Stomach (tissue), 9 donors: ENCODE data around the gene B4GALT3. TPM values are rescaled to one million over a fixed set of nuclear protein-coding genes. Genes with fewer than 3 reads are reported as not detected.
A peak's percentile ranks its signal among the peaks of the same experiment; 100 is the strongest.
"Not testable (repeated sequence)": the region's sequence is repeated elsewhere in the genome, so short reads cannot be mapped to it uniquely, and the experiment has no call there.

ENCODE experiments used
- DNase-seq, 2 donors: peaks; one replicate each; pipeline versions ENCODE4 v3.0.0 to v3.0.0-alpha.2; 2013 to 2019
- H3K27ac ChIP-seq, 5 donors: fragments of 200-600 bp in 4 of 5; sonication (generic) in 4 of 5; one replicate each; pipeline ENCODE4 v1.5.1; 2013 to 2019; ENCODE audit warnings: mild to moderate bottlenecking in 1 of 5, moderate library complexity in 1 of 5
- H3K27me3 ChIP-seq, 3 donors: fragments of 200-600 bp; sonication (generic); one replicate each; pipeline ENCODE4 v1.5.1; 2017 to 2019; ENCODE audit warnings: mixed run types in 1 of 3
- H3K36me3 ChIP-seq, 4 donors: fragments of 200-600 bp; sonication (generic); 1 replicate in 3 of 4; 2 replicates in 1 of 4; pipeline ENCODE4 v1.5.1; 2016 to 2019
- H3K4me1 ChIP-seq, 4 donors: fragments of 200-600 bp; sonication (generic); one replicate each; pipeline ENCODE4 v1.5.1; 2016 to 2019
- H3K4me3 ChIP-seq, 4 donors: fragments of 200-600 bp; sonication (generic) in 3 of 4; one replicate each; pipeline ENCODE4 v1.5.1; 2016 to 2019; ENCODE audit warnings: mild to moderate bottlenecking in 1 of 4
- H3K9me3 ChIP-seq, 4 donors: fragments of 200-600 bp; sonication (generic); one replicate each; pipeline ENCODE4 v1.5.1; 2016 to 2019
- CTCF ChIP-seq, 7 experiments: fragments of 450-650 bp in 4 of 7; fragments of 200-600 bp in 3 of 7; sonication (generic) in 3 of 7; IDR thresholded peaks; one replicate each; pipeline ENCODE4 v1.5.1; 2016 to 2019; ENCODE audit warnings: antibody characterized with exemption in 7 of 7, control low read depth in 2 of 7, mild to moderate bottlenecking in 1 of 7
- EP300 ChIP-seq: sonication (generic); formaldehyde crosslinking; IDR thresholded peaks from one replicate; pipeline ENCODE4 v1.6.1; 2017; ENCODE audit warnings: antibody characterized with exemption
- POLR2A ChIP-seq, 4 donors: fragments of 450-650 bp; IDR thresholded peaks; one replicate each; pipeline ENCODE4 v1.6.1; 2016; ENCODE audit warnings: antibody characterized with exemption in 4 of 4, control low read depth in 2 of 4, mild to moderate bottlenecking in 1 of 4, moderate library complexity in 1 of 4
- POLR2AphosphoS5 ChIP-seq, 3 donors: sonication (generic); formaldehyde crosslinking; IDR thresholded peaks; one replicate each; pipeline ENCODE4 v1.6.1; 2016; ENCODE audit warnings: antibody characterized with exemption in 3 of 3
- WGBS, 5 donors: extraction: QIAGEN DNeasy Blood & Tissue Kit in 3 of 5; methylation state at CpG; one replicate each; pipeline versions ENCODE4 v1.1.5 to v1.1.7; 2013 to 2018; 5-methylcytosine and 5-hydroxymethylcytosine counted together
- intact Hi-C: fragments of 100-400 bp; cut with DNase I; formaldehyde crosslinking; loops from one replicate; pipeline ENCODE4 v1.15.1; 2023; ENCODE audit warnings: low total_unique reads
- polyA plus RNA-seq, 3 donors: library from polyadenylated mRNA; stranded (reverse); fragments of 200-250 nt; gene quantifications; one replicate each; pipeline ENCODE4 v1.2.3, GENCODE V29; 2013
- total RNA-seq, 5 donors: library from RNA; depleted of rRNA; stranded (reverse); fragments of >200 nt; gene quantifications; one replicate each; pipeline versions ENCODE4 v1.1.0 to v1.2.3, GENCODE V29; 2014 to 2016
- donor health status: healthy with polysubstance abuse.
- donor health status: Bipolar disorder and iron deficiency.
- donor health status: healthy.

Gene B4GALT3
- total and polyA plus RNA-seq, 8 donors: 12.2 to 25.8 (median 17.5) TPM

GRCh38 chr1:161225534-161226319 lies 48.4 kb upstream of the B4GALT3 start, which contains the start of gene TOMM40L:
TOMM40L (plus strand) TSS chr1:161226060; CDS start chr1:161226490, 430 bp downstream.
- intact Hi-C loops: loop anchor here (5.0 kb wide), 1 partner anchor 157 kb away; no protein-coding TSS in a partner anchor
- WGBS, 5 donors: 8 to 10% (median 8%) methylated on average over 16 of the region's 16 CpGs
- H3K9me3 ChIP-seq: no peaks in the 10 kb centered on the region
- H3K4me3 ChIP-seq: peak within 1 kb of the TSS; percentile 65 to 83 (median 78)
- peaks cover 20 to 33% (median 27%) of the 10 kb centered on the region in 4 donors for H3K36me3 ChIP-seq
- H3K27ac ChIP-seq: peak within 1 kb of the TSS; percentile 52 to 84 (median 79)
- TF ChIP-seq CTCF (IDR thresholded peaks at IDR 0.05) (peak in 4 of 7 experiments; percentile 18 to 49 (median 35)), EP300 (no peak), POLR2A (IDR thresholded peaks at IDR 0.05) (no peak), POLR2AphosphoS5 (IDR thresholded peaks at IDR 0.05) (peak in 1 of 3 donors; percentile 79)
- H3K27me3 ChIP-seq: no peaks in the 10 kb centered on the region
- peak; percentile 84 to 98 for DNase-seq
- H3K4me1 ChIP-seq: peaks cover 16 to 42% (median 29%) of the 10 kb centered on the region in 4 donors

DNA sequence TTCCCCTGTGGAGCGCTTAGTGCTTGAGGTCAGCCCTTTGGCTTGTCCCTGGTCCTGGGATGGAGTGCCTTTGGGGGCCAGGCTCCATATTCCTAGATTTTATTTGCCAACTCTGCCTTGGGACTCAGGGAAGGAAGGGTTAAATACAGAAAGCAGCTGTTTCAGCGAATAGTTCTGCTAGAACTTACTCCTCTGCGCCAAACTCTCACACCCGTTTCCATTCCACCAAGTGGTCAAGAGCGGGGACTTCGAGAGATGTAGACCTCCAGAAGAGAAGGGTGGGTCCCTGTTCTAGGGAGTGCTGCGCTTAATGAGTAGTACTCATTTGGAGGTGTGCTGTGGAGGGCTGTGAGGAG lies 47.8 kb upstream of the B4GALT3 start:
- intact Hi-C loops: loop anchor here (5.0 kb wide), 1 partner anchor 157 kb away; no protein-coding TSS in a partner anchor
- Histone ChIP-seq H3K27ac (peak overlapping the region in 4 of 5 donors; percentile 54 to 79 (median 74)), H3K36me3 (peaks cover 20 to 27% (median 22%) of the 10 kb centered on the region in 4 donors), H3K27me3 (no peaks in the 10 kb centered on the region), H3K9me3 (no peaks in the 10 kb centered on the region), H3K4me3 (no peak overlapping the region), H3K4me1 (peaks cover 16 to 42% (median 29%) of the 10 kb centered on the region in 4 donors)
- no peak for TF ChIP-seq EP300
- TF ChIP-seq POLR2A (IDR thresholded peaks at IDR 0.05): no peak
- TF ChIP-seq CTCF (IDR thresholded peaks at IDR 0.05): no peak
- no peak for TF ChIP-seq POLR2AphosphoS5 (IDR thresholded peaks at IDR 0.05)
- DNase-seq: no peak
- 67 to 78% (median 74%) methylated on average over 7 of the region's 7 CpGs for WGBS, 5 donors

DNA sequence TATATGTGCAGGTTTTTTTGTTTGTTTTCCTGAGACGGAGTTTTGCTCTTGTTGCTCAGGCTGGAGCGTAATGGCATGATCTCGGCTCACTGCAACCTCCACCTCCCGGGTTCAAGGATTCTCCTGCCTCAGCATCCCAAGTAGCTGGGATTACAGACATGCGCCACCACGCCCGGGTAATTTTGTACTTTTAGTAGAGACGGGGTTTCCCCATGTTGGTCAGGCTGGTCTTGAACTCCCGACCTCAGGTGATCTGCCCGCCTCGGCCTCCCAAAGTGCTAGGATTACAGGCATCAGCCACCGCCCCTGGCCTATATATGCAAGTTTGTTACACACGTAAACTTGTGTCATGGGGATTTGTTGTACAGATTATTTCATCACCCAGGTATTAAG lies 47.4 kb upstream of the B4GALT3 start:
- not testable (repeated sequence) for DNase-seq, H3K9me3 ChIP-seq, H3K27me3 ChIP-seq, H3K4me3 ChIP-seq
- WGBS, 5 donors: 76 to 86% (median 84%) methylated on average over 13 of the region's 13 CpGs
- Histone ChIP-seq H3K27ac (peak overlapping the region in 1 of 5 donors; percentile 79), H3K36me3 (peaks cover 16 to 23% (median 18%) of the 10 kb centered on the region in 4 donors), H3K4me1 (peaks cover 16 to 42% (median 29%) of the 10 kb centered on the region in 4 donors)
- intact Hi-C loops: loop anchor here (5.0 kb wide), 1 partner anchor 158 kb away; no protein-coding TSS in a partner anchor

GRCh38 chr1:161223805-161224694 lies 46.7 kb upstream of the B4GALT3 start:
- H3K27ac ChIP-seq: no peak overlapping the region
- H3K27me3 ChIP-seq: no peaks in the 10 kb centered on the region
- 67 to 79% (median 68%) methylated on average over 7 of the region's 7 CpGs for WGBS, 5 donors
- no peak overlapping the region for H3K4me3 ChIP-seq
- no peak for TF ChIP-seq POLR2AphosphoS5 (IDR thresholded peaks at IDR 0.05)
- no peak for TF ChIP-seq POLR2A (IDR thresholded peaks at IDR 0.05)
- TF ChIP-seq EP300: no peak
- no peak for TF ChIP-seq CTCF (IDR thresholded peaks at IDR 0.05)
- intact Hi-C loops: no loop called here
- H3K9me3 ChIP-seq: no peaks in the 10 kb centered on the region
- peaks cover 10 to 18% (median 11%) of the 10 kb centered on the region in 4 donors for H3K36me3 ChIP-seq
- peaks cover 16 to 42% (median 29%) of the 10 kb centered on the region in 4 donors for H3K4me1 ChIP-seq
- DNase-seq: peak in 1 of 2 donors; percentile 57
